SJSA1 (cell line): ENCODE results near the gene FAM118B. TPM values are rescaled to one million over a fixed set of nuclear protein-coding genes. Genes with fewer than 3 reads are reported as not detected.
A peak's percentile ranks its signal among the peaks of the same experiment; 100 is the strongest.

Experiments
- DNase-seq, 2 experiments: peaks; one replicate each; pipeline ENCODE4 v3.0.0-alpha.2; 2015 to 2020; ENCODE audit warnings: low spot score in 2 of 2, low read depth in 1 of 2
- H3K27ac ChIP-seq: fragments of 250-450 bp; sonication (Bioruptor Pico); 2 replicates; pipeline ENCODE4 v1.5.1; 2020; ENCODE audit warnings: mild to moderate bottlenecking, moderate library complexity
- H3K27me3 ChIP-seq: fragments of 250-450 bp; sonication (Bioruptor Pico); replicated peaks from 2 replicates; pipeline ENCODE4 v1.5.1; 2020; ENCODE audit warnings: mild to moderate bottlenecking, moderate library complexity
- H3K36me3 ChIP-seq: fragments of 250-450 bp; sonication (Bioruptor Pico); 2 replicates; pipeline ENCODE4 v1.5.1; 2020; ENCODE audit warnings: mild to moderate bottlenecking
- H3K4me1 ChIP-seq: fragments of 250-450 bp; sonication (Bioruptor Pico); replicated peaks from 2 replicates; pipeline ENCODE4 v1.6.1; 2021; ENCODE audit warnings: mild to moderate bottlenecking
- H3K4me3 ChIP-seq: fragments of 250-450 bp; sonication (Bioruptor Pico); 2 replicates; pipeline ENCODE4 v1.5.1; 2020; ENCODE audit warnings: mild to moderate bottlenecking
- H3K9me3 ChIP-seq: fragments of 250-450 bp; sonication (Bioruptor Pico); replicated peaks from 2 replicates; pipeline ENCODE4 v1.5.1; 2020; ENCODE audit warnings: mild to moderate bottlenecking
- total RNA-seq: library from RNA; depleted of rRNA; stranded (reverse); fragments of >200 nt; shearing (Covaris generic); gene quantifications from 2 replicates; pipeline ENCODE4 v1.2.3, GENCODE V29; 2014

Gene FAM118B
- total RNA-seq, 1 experiment from 2014 or later, result 12.2 TPM

GRCh38 chr11:126281245-126281644 lies 69.7 kb downstream of the FAM118B start:
- Histone ChIP-seq H3K27me3 (no peaks in the 10 kb centered on the region), H3K4me1 (peaks cover 8% of the 10 kb centered on the region; the same call in 1 of the 2 replicates), H3K4me3 (no peak overlapping the region), H3K27ac (no peak overlapping the region), H3K9me3 (no peaks in the 10 kb centered on the region), H3K36me3 (no peaks in the 10 kb centered on the region)
- DNase-seq, result no peak

GRCh38 chr11:126281666-126282175 lies 70.1 kb downstream of the FAM118B start:
- H3K9me3 ChIP-seq, result no peaks in the 10 kb centered on the region
- H3K27me3 ChIP-seq, result no peaks in the 10 kb centered on the region
- H3K4me3 ChIP-seq, result no peak overlapping the region
- H3K36me3 ChIP-seq, result no peaks in the 10 kb centered on the region
- peaks cover 8% of the 10 kb centered on the region; the same call in 1 of the 2 replicates for H3K4me1 ChIP-seq
- no peak overlapping the region for H3K27ac ChIP-seq
- DNase-seq, result no peak

- Histone ChIP-seq H3K4me3 (peak overlapping the region; percentile 66), H3K4me1 (peaks cover 8% of the 10 kb centered on the region; the same call in 1 of the 2 replicates), H3K27ac (no peak overlapping the region), H3K9me3 (no peaks in the 10 kb centered on the region), H3K36me3 (no peaks in the 10 kb centered on the region), H3K27me3 (no peaks in the 10 kb centered on the region)
- DNase-seq, result no peak
These were observed 70.8 kb downstream of the FAM118B start for GRCh38 chr11:126282361-126282735.

GRCh38 chr11:126282736-126283591 lies 71.4 kb downstream of the FAM118B start, which contains the start of gene TIRAP:
Gene TIRAP (plus strand): TSS chr11:126283093. CDS start chr11:126290895, 7,802 bp downstream.
- no peaks in the 10 kb centered on the region for H3K9me3 ChIP-seq
- DNase-seq, result peak; percentile 30 to 46
- H3K27me3 ChIP-seq, result no peaks in the 10 kb centered on the region
- peak within 1 kb of the TSS; percentile 66 for H3K4me3 ChIP-seq
- H3K4me1 ChIP-seq, result peaks cover 8% of the 10 kb centered on the region; the same call in 1 of the 2 replicates
- H3K36me3 ChIP-seq, result no peaks in the 10 kb centered on the region
- H3K27ac ChIP-seq, result peak within 1 kb of the TSS; percentile 35

GRCh38 chr11:126284829-126285228 lies 73.2 kb downstream of the FAM118B start:
- no peaks in the 10 kb centered on the region for H3K27me3 ChIP-seq
- no peaks in the 10 kb centered on the region for H3K9me3 ChIP-seq
- H3K4me1 ChIP-seq, result peaks cover 8% of the 10 kb centered on the region; the same call in 1 of the 2 replicates
- H3K4me3 ChIP-seq, result no peak overlapping the region
- no peaks in the 10 kb centered on the region for H3K36me3 ChIP-seq
- H3K27ac ChIP-seq, result no peak overlapping the region
- peak; percentile 80 for DNase-seq

GRCh38 chr11:126288237-126288636 lies 76.7 kb downstream of the FAM118B start:
- no peak overlapping the region for H3K27ac ChIP-seq
- no peaks in the 10 kb centered on the region for H3K27me3 ChIP-seq
- no peaks in the 10 kb centered on the region; the same call in 1 of the 2 replicates for H3K36me3 ChIP-seq
- H3K9me3 ChIP-seq, result no peaks in the 10 kb centered on the region
- no peak for DNase-seq
- no peak overlapping the region for H3K4me3 ChIP-seq
- H3K4me1 ChIP-seq, result peaks cover 8% of the 10 kb centered on the region; the same call in 1 of the 2 replicates

GRCh38 chr11:126290887-126291286 lies 79.3 kb downstream of the FAM118B start:
- no peak for DNase-seq
- H3K4me3 ChIP-seq, result no peak overlapping the region
- no peaks in the 10 kb centered on the region for H3K27me3 ChIP-seq
- no peaks in the 10 kb centered on the region for H3K4me1 ChIP-seq
- H3K27ac ChIP-seq, result no peak overlapping the region
- no peaks in the 10 kb centered on the region for H3K9me3 ChIP-seq
- no peaks in the 10 kb centered on the region; the same call in 1 of the 2 replicates for H3K36me3 ChIP-seq

- DNase-seq, result no peak
- Histone ChIP-seq H3K27me3 (no peaks in the 10 kb centered on the region), H3K36me3 (no peaks in the 10 kb centered on the region; the same call in 1 of the 2 replicates), H3K4me3 (no peak overlapping the region), H3K9me3 (no peaks in the 10 kb centered on the region), H3K27ac (no peak overlapping the region), H3K4me1 (no peaks in the 10 kb centered on the region)
These were observed 82.1 kb downstream of the FAM118B start for GRCh38 chr11:126293726-126294125.

GRCh38 chr11:126297004-126297403 lies 85.4 kb downstream of the FAM118B start:
- Histone ChIP-seq H3K9me3 (no peaks in the 10 kb centered on the region), H3K4me1 (no peaks in the 10 kb centered on the region), H3K4me3 (no peak overlapping the region), H3K27me3 (no peaks in the 10 kb centered on the region), H3K36me3 (no peaks in the 10 kb centered on the region), H3K27ac (no peak overlapping the region)
- no peak for DNase-seq

- H3K4me1 ChIP-seq, result 0 out of 2 replicates have a peak, but pooled peaks cover 5% of the 10 kb centered on the region
- DNase-seq, result peak; percentile 75 to 87
- H3K27me3 ChIP-seq, result no peaks in the 10 kb centered on the region
- no peaks in the 10 kb centered on the region; the same call in 1 of the 2 replicates for H3K36me3 ChIP-seq
- H3K27ac ChIP-seq, result peak within 1 kb of the TSS; percentile 81
- peak within 1 kb of the TSS; percentile 59 for H3K4me3 ChIP-seq
- no peaks in the 10 kb centered on the region for H3K9me3 ChIP-seq
These were observed 92.3 kb downstream of the FAM118B start, which contains the start of gene DCPS for GRCh38 chr11:126303623-126304456. Gene DCPS (plus strand): TSS chr11:126304060. CDS start chr11:126304081, 21 bp downstream.

- no peaks in the 10 kb centered on the region for H3K27me3 ChIP-seq
- DNase-seq, result no peak
- H3K9me3 ChIP-seq, result no peaks in the 10 kb centered on the region
- no peaks in the 10 kb centered on the region; the same call in 1 of the 2 replicates for H3K36me3 ChIP-seq
- H3K4me3 ChIP-seq, result peak overlapping the region; percentile 59
- H3K27ac ChIP-seq, result no peak overlapping the region
- 0 out of 2 replicates have a peak, but pooled peaks cover 5% of the 10 kb centered on the region for H3K4me1 ChIP-seq
These were observed 93.0 kb downstream of the FAM118B start for GRCh38 chr11:126304457-126305075.

- no peak for DNase-seq
- H3K9me3 ChIP-seq, result no peaks in the 10 kb centered on the region
These were observed 94.1 kb downstream of the FAM118B start for GRCh38 chr11:126305699-126306098.

GRCh38 chr11:126307706-126308105 lies 96.1 kb downstream of the FAM118B start:
- DNase-seq, result no peak
- Histone ChIP-seq H3K27ac (no peak overlapping the region), H3K4me3 (no peak overlapping the region), H3K9me3 (no peaks in the 10 kb centered on the region), H3K36me3 (peaks cover 2% of the 10 kb centered on the region; the same call in 1 of the 2 replicates), H3K27me3 (no peaks in the 10 kb centered on the region), H3K4me1 (0 out of 2 replicates have a peak, but pooled peaks cover 5% of the 10 kb centered on the region)

More at GRCh38 chr11:126305699-126306098, 94.1 kb downstream of the FAM118B start:
- Histone ChIP-seq H3K4me1 (0 out of 2 replicates have a peak, but pooled peaks cover 5% of the 10 kb centered on the region), H3K36me3 (peaks cover 2% of the 10 kb centered on the region; the same call in 1 of the 2 replicates), H3K27me3 (no peaks in the 10 kb centered on the region), H3K4me3 (no peak overlapping the region), H3K27ac (no peak overlapping the region)
